Large intestine (tissue), 3 donors: ENCODE data around the gene KCNJ11. TPM values are rescaled to one million over a fixed set of nuclear protein-coding genes. Genes with fewer than 3 reads are reported as not detected.

ENCODE experiments used
- DNase-seq, 2 donors: peaks; one replicate each; pipeline versions ENCODE4 v3.0.0 to v3.0.0-alpha.2; 2013
- H3K27ac ChIP-seq: one replicate; pipeline ENCODE4 v1.5.1; 2013; ENCODE audit warnings: low read length
- H3K27me3 ChIP-seq: 2 replicates; pipeline ENCODE4 v1.6.1; 2013; ENCODE audit warnings: low read length; ENCODE audit not compliant: control insufficient read depth, insufficient read depth
- H3K36me3 ChIP-seq: 2 replicates; pipeline ENCODE4 v1.6.1; 2013; ENCODE audit warnings: low read length; ENCODE audit not compliant: control insufficient read depth, insufficient read depth
- H3K4me1 ChIP-seq: one replicate; pipeline ENCODE4 v1.6.1; 2013; ENCODE audit warnings: low read length; ENCODE audit not compliant: control insufficient read depth, insufficient read depth
- H3K4me3 ChIP-seq: one replicate; pipeline ENCODE4 v1.5.1; 2013; ENCODE audit warnings: low read length
- H3K9me3 ChIP-seq: one replicate; pipeline ENCODE4 v1.6.1; 2013; ENCODE audit warnings: mild to moderate bottlenecking, low read depth, low read length, moderate library complexity; ENCODE audit not compliant: control insufficient read depth
- WGBS: methylation state at CpG from one replicate; pipeline ENCODE4 v1.1.5; 2013; ENCODE audit warnings: low lambda C conversion rate; ENCODE audit not compliant: insufficient coverage; 5-methylcytosine and 5-hydroxymethylcytosine counted together
- polyA plus RNA-seq: library from polyadenylated mRNA; unstranded; fragments of 120-200 nt; gene quantifications from one replicate; pipeline ENCODE4 v1.2.1, GENCODE V29; 2013

KCNJ11 gene
- polyA plus RNA-seq, 1 donor, result 5.4 TPM

DNA sequence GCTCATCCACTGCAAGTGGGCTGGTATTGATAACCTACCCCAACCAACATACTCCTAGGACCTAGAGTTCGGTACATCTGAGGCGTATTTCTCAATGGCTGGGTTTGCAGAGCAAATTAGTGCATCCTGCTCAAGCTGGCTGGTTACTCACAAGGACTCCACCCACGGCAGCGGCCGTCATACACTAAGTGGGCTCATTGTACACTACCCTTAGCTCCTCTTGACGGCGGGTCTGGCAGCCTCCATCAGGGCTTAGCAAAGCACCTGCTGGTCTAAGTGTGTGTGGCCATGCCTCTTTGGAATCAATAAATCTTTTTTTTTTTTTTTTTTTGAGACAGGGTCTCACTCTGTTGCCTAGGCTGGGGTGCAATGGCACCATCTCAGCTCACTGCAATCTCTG is 20.2 kb upstream of the KCNJ11 start:
- H3K27ac ChIP-seq, result no peak overlapping the region
- DNase-seq, result no peak
- H3K27me3 ChIP-seq, result no peaks in the 10 kb centered on the region
- no CpG with 5 or more reads among the region's 7 CpGs for WGBS
- no peak overlapping the region for H3K4me3 ChIP-seq
- no peaks in the 10 kb centered on the region for H3K9me3 ChIP-seq
- peaks cover 11% of the 10 kb centered on the region for H3K4me1 ChIP-seq
- H3K36me3 ChIP-seq, result no peaks in the 10 kb centered on the region

DNA sequence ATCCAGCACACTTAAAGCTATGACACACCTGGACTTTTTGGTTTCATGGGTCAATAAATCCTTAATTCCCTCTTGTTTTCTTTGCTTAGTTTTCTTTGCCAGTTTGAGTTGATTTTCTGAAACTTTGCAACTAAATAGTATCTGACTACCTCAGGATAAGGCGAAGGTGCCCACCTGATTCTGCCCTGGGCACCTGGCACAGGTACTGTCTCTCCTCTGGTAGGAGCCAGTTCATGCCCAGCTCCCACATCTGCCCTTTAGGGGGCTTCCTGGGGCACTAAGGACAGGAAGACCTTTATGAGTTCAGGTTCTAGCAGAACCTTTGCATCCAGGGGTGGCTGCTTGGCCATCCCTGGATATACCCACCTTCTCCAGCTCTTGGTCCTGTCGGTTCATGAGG is 19.6 kb upstream of the KCNJ11 start:
- Histone ChIP-seq H3K27ac (no peak overlapping the region), H3K27me3 (no peaks in the 10 kb centered on the region), H3K4me1 (peaks cover 11% of the 10 kb centered on the region), H3K4me3 (no peak overlapping the region), H3K36me3 (no peaks in the 10 kb centered on the region), H3K9me3 (no peaks in the 10 kb centered on the region)
- WGBS, result no CpG with 5 or more reads among the region's 2 CpGs
- DNase-seq, result no peak

DNA sequence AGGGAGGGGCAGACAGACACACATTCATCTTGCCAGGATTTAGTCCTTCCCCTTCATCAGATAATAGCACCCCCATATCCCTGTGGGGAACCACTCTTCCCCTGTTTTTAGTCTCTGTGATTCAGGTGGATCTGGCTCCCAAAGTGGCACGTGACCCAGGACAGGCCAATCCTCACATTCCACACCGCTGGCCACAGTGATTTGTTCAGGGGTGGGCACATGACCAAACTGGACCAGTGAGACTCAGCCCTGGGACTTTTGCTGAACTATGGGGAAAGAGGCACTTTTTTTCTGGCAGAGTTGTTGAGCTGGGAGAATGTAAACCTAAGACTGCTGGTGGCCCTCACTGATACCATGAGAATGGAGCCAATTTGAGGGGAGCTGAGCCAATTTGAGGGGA is 19.1 kb upstream of the KCNJ11 start:
- H3K9me3 ChIP-seq, result no peaks in the 10 kb centered on the region
- WGBS, result no CpG with 5 or more reads among the region's 2 CpGs
- H3K4me1 ChIP-seq, result peaks cover 11% of the 10 kb centered on the region
- no peak overlapping the region for H3K27ac ChIP-seq
- no peak overlapping the region for H3K4me3 ChIP-seq
- DNase-seq, result no peak
- H3K36me3 ChIP-seq, result no peaks in the 10 kb centered on the region
- H3K27me3 ChIP-seq, result no peaks in the 10 kb centered on the region

DNA sequence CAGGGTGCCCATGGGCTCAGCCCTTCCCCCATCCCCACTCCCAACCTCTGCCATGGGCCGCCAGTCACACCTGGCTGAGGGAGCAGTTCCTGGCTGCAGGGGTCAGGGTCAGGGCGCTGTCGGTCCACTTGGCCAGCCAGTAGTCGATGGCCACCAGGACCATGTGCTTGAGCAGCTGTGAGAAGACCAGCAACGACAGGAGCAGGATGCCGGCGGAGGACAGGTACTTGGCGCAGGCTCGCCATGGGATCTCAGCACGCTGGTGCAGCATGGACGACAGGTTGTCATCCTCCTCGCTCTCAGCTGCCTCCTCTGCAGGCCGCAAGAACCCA is 18.3 kb upstream of the KCNJ11 start:
- WGBS, result no CpG with 5 or more reads among the region's 13 CpGs
- DNase-seq, result no peak
- Histone ChIP-seq H3K27ac (no peak overlapping the region), H3K9me3 (no peaks in the 10 kb centered on the region), H3K4me1 (peaks cover 11% of the 10 kb centered on the region), H3K4me3 (no peak overlapping the region), H3K27me3 (no peaks in the 10 kb centered on the region), H3K36me3 (no peaks in the 10 kb centered on the region)

DNA sequence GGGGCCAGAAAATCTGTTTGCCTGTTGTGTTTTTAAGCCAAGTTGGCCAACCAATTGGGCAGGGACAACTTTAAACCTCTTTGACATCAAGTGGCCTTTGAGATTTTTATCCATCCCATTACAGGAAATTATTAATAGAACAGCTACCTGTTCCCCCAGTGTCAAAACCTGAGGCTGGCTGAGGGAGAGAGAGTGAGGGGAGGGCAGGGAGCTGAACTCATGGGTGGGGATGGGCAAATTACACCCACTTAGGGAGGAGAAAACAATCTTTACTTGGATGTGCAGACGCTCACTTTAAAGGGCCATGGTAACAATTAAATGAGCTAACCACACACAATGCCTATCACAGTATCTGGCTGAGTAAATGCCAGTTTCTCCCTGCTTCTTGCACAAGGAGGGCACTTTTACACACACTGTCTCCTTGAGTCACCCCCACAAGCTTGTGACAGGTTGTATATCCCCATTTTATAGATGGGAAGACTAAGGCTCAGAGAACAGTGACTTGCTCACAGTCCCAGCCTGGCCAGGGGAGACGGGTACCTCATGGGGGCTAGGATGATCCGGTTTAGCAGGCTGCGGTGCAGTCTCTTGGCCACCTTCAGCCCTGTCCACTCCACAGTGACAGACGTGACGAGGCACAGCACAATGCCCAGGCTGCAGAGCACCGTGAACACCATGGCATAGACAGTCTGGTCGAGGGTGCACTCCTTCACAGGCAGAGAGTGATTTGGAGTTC is 17.8 kb upstream of the KCNJ11 start:
- Histone ChIP-seq H3K36me3 (no peaks in the 10 kb centered on the region), H3K4me3 (no peak overlapping the region), H3K27me3 (no peaks in the 10 kb centered on the region), H3K9me3 (no peaks in the 10 kb centered on the region), H3K27ac (peak overlapping the region; percentile 51), H3K4me1 (peaks cover 11% of the 10 kb centered on the region)
- WGBS, result no CpG with 5 or more reads among the region's 8 CpGs
- DNase-seq, result no peak

DNA sequence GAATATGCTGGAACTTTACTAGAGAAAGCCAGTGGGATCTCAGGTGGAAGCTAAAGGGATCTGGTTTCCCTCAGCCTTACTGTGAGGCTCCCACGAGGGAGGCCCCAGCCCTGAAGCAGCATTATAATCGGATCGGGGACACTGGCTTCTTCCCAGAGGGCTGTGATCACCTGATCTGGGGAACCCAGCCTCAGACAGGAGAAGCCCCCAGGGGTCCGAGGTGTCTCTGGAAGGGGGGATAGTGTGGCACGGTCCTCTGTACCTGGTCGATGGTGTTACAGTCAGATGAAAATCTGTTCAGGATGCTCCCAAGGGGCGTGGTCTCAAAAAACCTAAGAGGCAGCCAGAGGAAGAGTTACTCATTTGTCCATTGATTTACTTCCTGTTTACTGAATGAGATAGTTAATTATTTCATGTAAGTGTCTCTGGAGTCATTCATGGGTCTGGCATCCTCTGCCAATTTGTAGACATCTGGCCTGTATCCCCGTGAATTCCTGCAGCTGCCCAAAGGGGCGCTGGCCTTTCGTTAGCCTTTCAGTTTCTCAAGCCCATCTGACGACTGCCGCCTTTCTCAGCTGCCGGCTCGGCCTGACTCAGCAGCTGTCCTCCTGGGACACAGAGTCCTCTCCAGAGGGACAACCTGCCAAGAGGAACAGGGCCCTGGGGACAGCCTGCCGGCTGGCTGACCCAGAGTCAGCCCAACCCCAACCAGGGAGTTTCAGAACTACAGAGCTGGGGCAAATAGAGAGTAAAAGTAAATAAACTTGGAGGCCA is 17.0 kb upstream of the KCNJ11 start:
- H3K27ac ChIP-seq, result peak overlapping the region; percentile 51
- no peaks in the 10 kb centered on the region for H3K27me3 ChIP-seq
- H3K4me3 ChIP-seq, result no peak overlapping the region
- no peaks in the 10 kb centered on the region for H3K36me3 ChIP-seq
- DNase-seq, result peak; percentile 58 to 64
- H3K9me3 ChIP-seq, result no peaks in the 10 kb centered on the region
- H3K4me1 ChIP-seq, result peaks cover 11% of the 10 kb centered on the region
- WGBS, result no CpG with 5 or more reads among the region's 15 CpGs

DNA sequence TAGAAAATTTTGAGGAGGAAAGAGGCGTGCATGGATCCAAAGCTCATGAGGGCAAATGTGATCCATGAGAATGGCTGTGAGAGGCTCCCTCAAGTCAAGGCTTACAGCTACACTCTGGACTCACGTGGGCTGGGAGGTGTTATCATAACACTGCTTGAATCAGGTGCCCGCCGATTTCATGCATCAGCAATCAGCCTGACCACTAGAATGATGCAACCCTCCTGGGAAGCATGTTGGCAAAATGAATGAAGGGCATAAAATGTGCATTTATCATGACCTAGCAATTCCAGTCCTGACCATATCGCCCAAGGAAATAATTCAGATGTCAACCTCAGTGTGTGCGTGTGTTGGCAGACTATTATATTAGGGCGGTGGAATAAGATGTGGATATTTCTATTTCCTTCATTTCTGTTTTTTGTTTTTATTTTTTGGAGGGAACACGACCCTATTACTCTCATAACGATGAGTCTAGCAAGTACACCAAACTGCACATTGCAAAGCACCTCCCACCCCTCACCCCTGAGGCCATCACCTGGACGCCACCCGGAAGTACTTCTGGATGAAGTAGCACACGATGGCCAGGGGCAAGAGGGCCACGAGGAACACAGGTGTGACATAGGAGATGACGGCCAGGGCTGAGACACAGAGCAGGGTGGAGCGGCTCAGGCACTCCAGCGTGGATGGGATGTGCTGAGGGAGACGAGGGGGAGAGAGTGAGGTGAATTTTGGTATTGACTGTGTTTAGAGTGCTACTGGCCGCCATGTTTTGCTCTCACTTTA is 15.7 kb upstream of the KCNJ11 start:
- no peak overlapping the region for H3K4me3 ChIP-seq
- no peaks in the 10 kb centered on the region for H3K27me3 ChIP-seq
- no peaks in the 10 kb centered on the region for H3K36me3 ChIP-seq
- no peaks in the 10 kb centered on the region for H3K9me3 ChIP-seq
- DNase-seq, result peak in 1 of 2 donors; percentile 39
- H3K4me1 ChIP-seq, result peaks cover 11% of the 10 kb centered on the region
- no peak overlapping the region for H3K27ac ChIP-seq
- no CpG with 5 or more reads among the region's 18 CpGs for WGBS

DNA sequence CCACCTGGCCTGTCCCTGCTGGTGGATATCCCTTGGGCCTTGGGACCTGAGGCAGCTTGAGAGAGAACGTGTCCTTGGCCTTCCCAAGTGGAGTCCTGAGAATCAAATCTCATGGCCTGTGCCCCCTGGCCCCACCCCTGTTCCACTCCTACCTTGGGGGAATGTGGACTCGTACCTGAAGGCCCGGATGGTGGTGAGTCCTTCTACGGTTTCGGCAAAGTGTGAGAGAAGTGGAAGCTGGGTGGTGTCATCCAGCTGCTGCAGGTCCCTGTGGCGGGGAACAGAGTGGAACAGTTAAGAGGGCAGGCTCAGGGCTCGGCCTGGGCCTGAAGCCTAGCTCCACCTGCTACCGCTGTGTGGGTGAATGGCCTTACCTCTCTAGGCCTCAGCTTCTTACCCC is 14.0 kb upstream of the KCNJ11 start:
- Histone ChIP-seq H3K27ac (no peak overlapping the region), H3K4me1 (peaks cover 11% of the 10 kb centered on the region), H3K9me3 (no peaks in the 10 kb centered on the region), H3K4me3 (no peak overlapping the region), H3K27me3 (no peaks in the 10 kb centered on the region), H3K36me3 (no peaks in the 10 kb centered on the region)
- no CpG with 5 or more reads among the region's 8 CpGs for WGBS
- DNase-seq, result no peak

DNA sequence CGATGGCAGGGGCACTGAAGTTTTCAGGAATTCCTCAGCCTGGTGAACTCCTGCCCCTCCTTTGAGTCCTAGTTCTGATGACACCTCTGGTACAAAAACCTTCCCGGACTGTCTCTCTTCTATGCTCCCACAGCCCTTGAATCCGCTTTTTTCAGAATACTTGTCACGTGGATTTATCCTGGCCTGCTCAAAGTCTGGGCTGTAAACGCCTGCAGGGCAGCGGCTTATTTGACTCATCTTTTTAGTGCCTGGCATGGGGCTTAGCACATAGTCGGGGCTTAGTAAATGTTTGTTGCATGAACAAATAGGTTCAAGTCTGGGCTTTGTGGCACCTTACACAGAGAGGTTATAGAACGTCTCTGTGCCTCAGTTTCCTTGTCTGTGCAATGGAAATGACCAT is 13.4 kb upstream of the KCNJ11 start:
- no peaks in the 10 kb centered on the region for H3K9me3 ChIP-seq
- no peaks in the 10 kb centered on the region for H3K36me3 ChIP-seq
- H3K4me3 ChIP-seq, result no peak overlapping the region
- DNase-seq, result peak; percentile 45 to 69
- peaks cover 11% of the 10 kb centered on the region for H3K4me1 ChIP-seq
- no peak overlapping the region for H3K27ac ChIP-seq
- WGBS, result 50% methylated on average over 2 of the region's 8 CpGs
- no peaks in the 10 kb centered on the region for H3K27me3 ChIP-seq

DNA sequence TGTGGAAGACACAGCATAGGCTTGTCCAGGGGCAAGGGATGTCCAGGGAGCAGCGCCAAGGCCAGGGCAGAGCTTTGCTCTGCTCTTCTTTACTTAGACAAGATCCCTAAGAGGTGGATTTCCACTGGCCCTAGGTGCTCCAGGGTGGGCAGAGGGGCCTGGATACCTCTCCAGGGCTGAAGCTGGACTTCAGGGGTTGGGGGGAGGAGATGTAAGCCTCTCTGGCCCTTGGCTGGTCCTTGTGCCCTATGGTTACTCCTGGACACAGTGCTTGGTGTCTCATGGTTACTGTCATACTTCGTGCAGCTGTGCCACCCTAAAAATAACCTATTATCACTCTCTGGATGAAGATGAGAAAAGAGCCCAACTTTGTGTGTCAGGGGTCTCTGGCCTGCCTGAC is 12.9 kb upstream of the KCNJ11 start:
- H3K4me3 ChIP-seq, result no peak overlapping the region
- WGBS, result no CpG with 5 or more reads among the region's 2 CpGs
- DNase-seq, result no peak
- H3K9me3 ChIP-seq, result no peaks in the 10 kb centered on the region
- H3K27me3 ChIP-seq, result no peaks in the 10 kb centered on the region
- no peaks in the 10 kb centered on the region for H3K36me3 ChIP-seq
- H3K4me1 ChIP-seq, result peaks cover 11% of the 10 kb centered on the region
- no peak overlapping the region for H3K27ac ChIP-seq
